Osteocyte (in vitro differentiated cells): ENCODE results near the gene RNF20. TPM values are rescaled to one million over a fixed set of nuclear protein-coding genes. Genes with fewer than 3 reads are reported as not detected.
"Not testable (repeated sequence)": the region's sequence is repeated elsewhere in the genome, so short reads cannot be mapped to it uniquely, and the experiment has no call there.

Experiments used
- DNase-seq: peaks from one replicate; pipeline ENCODE4 v3.0.0; 2021; ENCODE audit warnings: mixed read lengths; ENCODE audit not compliant: unreplicated experiment; ENCODE audit errors: extremely low spot score
- H3K27ac Mint-ChIP-seq: one replicate; pipeline ENCODE4 v1.8.0; 2021; ENCODE audit warnings: mild to moderate bottlenecking, mixed read lengths; ENCODE audit not compliant: unreplicated experiment
- H3K27me3 Mint-ChIP-seq: one replicate; pipeline ENCODE4 v1.8.0; 2021; ENCODE audit warnings: mixed read lengths; ENCODE audit not compliant: unreplicated experiment
- H3K36me3 Mint-ChIP-seq: one replicate; pipeline ENCODE4 v1.8.0; 2021; ENCODE audit warnings: mixed read lengths; ENCODE audit not compliant: unreplicated experiment
- H3K4me1 Mint-ChIP-seq: one replicate; pipeline ENCODE4 v1.8.0; 2021; ENCODE audit warnings: mixed read lengths; ENCODE audit not compliant: unreplicated experiment
- H3K4me3 Mint-ChIP-seq: one replicate; pipeline ENCODE4 v1.8.0; 2021; ENCODE audit warnings: mild to moderate bottlenecking, moderate library complexity, mixed read lengths; ENCODE audit not compliant: unreplicated experiment
- H3K9me3 Mint-ChIP-seq: one replicate; pipeline ENCODE4 v1.8.0; 2021; ENCODE audit warnings: mixed read lengths; ENCODE audit not compliant: unreplicated experiment
- total RNA-seq: library from RNA; stranded (reverse); gene quantifications from 2 replicates; pipeline ENCODE4 v1.2.1, GENCODE V29; 2021
- TF ChIP-seq, protein P1 (sequence below): fragments of 200-600 bp; sonication (generic); IDR thresholded peaks from 2 replicates; pipeline ENCODE4 v1.5.0; 2021; ENCODE audit warnings: antibody characterized with exemption, mild to moderate bottlenecking, moderate library complexity

Gene RNF20
- total RNA-seq, 1 donor from 2014 or later, result 54.7 TPM

DNA sequence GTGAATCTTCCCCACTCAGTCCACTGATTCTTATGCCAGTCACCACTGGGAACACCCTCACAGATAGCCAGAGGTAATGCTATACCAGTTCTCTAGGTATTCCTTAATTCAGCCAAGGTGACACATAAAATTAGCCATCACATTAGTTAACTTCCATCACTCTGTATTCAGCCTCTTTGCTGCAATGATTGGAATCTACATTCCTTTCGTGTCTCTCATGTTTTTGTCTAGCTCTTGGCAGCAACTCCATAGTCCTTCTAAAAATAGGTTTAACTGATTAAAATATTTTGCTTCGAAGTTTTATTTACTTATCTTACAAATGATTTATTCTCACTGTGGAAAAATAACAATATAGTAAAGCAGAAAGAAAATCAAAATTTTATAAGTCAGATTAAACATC lies 19.6 kb upstream of the RNF20 start:
- peaks cover 27% of the 10 kb centered on the region for H3K4me1 Mint-ChIP-seq
- no peak overlapping the region for H3K4me3 Mint-ChIP-seq
- TF ChIP-seq, protein P1, sequence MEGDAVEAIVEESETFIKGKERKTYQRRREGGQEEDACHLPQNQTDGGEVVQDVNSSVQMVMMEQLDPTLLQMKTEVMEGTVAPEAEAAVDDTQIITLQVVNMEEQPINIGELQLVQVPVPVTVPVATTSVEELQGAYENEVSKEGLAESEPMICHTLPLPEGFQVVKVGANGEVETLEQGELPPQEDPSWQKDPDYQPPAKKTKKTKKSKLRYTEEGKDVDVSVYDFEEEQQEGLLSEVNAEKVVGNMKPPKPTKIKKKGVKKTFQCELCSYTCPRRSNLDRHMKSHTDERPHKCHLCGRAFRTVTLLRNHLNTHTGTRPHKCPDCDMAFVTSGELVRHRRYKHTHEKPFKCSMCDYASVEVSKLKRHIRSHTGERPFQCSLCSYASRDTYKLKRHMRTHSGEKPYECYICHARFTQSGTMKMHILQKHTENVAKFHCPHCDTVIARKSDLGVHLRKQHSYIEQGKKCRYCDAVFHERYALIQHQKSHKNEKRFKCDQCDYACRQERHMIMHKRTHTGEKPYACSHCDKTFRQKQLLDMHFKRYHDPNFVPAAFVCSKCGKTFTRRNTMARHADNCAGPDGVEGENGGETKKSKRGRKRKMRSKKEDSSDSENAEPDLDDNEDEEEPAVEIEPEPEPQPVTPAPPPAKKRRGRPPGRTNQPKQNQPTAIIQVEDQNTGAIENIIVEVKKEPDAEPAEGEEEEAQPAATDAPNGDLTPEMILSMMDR, result no peak
- no peaks in the 10 kb centered on the region for H3K9me3 Mint-ChIP-seq
- H3K36me3 Mint-ChIP-seq, result no peaks in the 10 kb centered on the region
- no peak for DNase-seq
- H3K27me3 Mint-ChIP-seq, result no peaks in the 10 kb centered on the region
- H3K27ac Mint-ChIP-seq, result peak overlapping the region; percentile 68

DNA sequence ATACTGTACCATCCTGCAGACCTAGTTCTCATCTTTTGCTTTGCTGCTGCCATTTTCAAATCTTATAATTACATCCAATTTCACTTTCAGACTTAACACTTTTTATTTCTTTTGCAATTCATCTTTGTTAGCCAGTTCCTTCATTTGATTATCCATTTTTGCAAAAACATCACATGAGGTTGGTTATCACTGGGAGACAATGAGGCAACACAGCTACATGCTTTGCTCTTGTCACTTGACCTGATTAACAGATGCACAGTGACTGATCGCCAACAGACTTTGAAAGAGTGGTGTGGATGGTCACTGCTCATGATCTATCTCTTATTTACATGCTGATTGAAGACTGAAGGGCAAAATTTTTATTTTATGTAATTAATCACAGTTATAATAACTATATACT lies 17.0 kb upstream of the RNF20 start:
- DNase-seq, result no peak
- Mint-ChIP-seq H3K27ac (no peak overlapping the region), H3K36me3 (no peaks in the 10 kb centered on the region), H3K4me3 (no peak overlapping the region), H3K27me3 (peaks cover 8% of the 10 kb centered on the region), H3K4me1 (peaks cover 30% of the 10 kb centered on the region), H3K9me3 (no peaks in the 10 kb centered on the region)
- TF ChIP-seq, protein P1, result no peak

DNA sequence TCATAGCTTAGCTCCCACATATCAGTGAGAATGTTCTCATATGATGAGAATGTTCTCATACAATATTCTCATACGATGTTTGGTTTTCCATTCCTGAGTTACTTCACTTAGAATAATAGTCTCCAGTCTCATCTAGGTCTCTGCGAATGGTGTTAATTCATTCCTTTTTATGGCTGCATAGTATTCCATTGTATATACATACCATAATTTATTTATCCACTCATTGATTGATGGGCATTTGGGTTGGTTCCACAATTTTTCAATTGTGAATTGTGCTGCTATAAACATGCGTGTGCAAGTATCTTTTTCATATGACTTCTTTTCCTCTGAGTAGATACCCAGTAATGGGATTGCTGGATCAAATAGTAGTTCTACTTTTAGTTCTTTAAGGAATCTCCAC lies 15.2 kb upstream of the RNF20 start:
- not testable (repeated sequence) for H3K4me3 Mint-ChIP-seq, H3K27ac Mint-ChIP-seq, H3K36me3 Mint-ChIP-seq, DNase-seq, H3K9me3 Mint-ChIP-seq
- Mint-ChIP-seq H3K4me1 (peaks cover 21% of the 10 kb centered on the region), H3K27me3 (peaks cover 13% of the 10 kb centered on the region)

DNA sequence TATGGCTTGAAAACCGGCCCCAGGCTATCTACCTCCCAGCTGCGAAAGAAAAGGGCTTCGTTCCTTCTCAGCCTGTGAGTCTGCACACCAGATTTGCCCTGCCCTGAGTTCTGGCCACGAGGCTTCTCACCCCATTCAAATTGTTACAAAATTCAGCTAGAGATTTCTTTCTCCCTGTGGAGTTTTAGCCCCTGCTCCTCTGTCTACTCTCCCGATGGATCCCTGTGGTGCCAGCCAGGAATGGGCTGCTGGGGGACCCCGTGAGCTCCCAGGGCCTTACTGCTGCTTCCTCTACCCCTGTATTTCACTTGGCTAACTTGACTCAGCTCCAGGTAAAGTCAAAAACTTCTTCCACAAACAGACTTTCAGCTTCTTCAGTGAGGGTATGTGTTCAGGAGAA lies 9.3 kb upstream of the RNF20 start:
- no peak overlapping the region for H3K27ac Mint-ChIP-seq
- TF ChIP-seq, protein P1, result no peak
- H3K27me3 Mint-ChIP-seq, result peaks cover 13% of the 10 kb centered on the region
- DNase-seq, result no peak
- H3K9me3 Mint-ChIP-seq, result no peaks in the 10 kb centered on the region
- H3K36me3 Mint-ChIP-seq, result no peaks in the 10 kb centered on the region
- H3K4me3 Mint-ChIP-seq, result no peak overlapping the region
- H3K4me1 Mint-ChIP-seq, result peaks cover 6% of the 10 kb centered on the region

DNA sequence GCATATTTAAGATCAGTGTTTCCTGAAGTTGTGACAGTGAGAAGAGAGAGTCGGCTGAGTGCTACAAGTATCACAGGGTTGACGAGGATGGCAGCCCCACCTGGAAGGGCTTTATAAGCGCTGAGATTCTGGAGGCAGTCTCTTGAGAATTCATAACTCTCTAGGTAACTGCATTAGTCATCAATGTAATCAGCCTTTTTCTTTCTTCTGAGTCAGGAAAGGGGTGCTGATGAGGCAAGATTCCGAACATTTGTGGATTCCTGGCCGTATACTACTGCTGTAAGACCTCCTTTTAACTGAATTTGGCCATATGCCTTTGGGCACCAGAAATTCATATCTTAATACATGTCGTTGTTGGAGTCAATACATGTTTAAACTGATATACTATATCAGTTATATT lies 6.6 kb upstream of the RNF20 start:
- DNase-seq, result no peak
- peaks cover 5% of the 10 kb centered on the region for H3K4me1 Mint-ChIP-seq
- H3K4me3 Mint-ChIP-seq, result no peak overlapping the region
- H3K27ac Mint-ChIP-seq, result no peak overlapping the region
- H3K9me3 Mint-ChIP-seq, result no peaks in the 10 kb centered on the region
- TF ChIP-seq, protein P1, result no peak
- H3K27me3 Mint-ChIP-seq, result peaks cover 4% of the 10 kb centered on the region
- H3K36me3 Mint-ChIP-seq, result no peaks in the 10 kb centered on the region

DNA sequence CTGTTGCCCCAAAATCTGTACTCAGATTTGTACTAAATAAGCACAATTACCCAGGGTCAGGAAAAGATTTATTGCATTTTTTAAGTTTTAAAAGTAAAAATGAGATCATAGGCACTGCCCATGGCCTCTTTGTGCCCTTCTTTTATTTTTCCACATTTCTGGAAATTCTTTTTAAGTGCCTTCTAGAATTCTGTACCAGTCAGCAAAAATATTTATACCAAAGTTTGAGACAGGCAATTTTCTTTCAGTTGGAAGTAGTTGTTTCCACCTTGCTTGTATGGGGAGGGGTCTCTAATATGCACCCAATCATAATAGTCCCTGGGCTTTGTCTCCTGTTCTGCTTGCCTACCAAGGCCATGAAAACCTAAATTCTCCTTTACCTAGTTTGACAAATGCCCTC lies 5.6 kb upstream of the RNF20 start:
- H3K36me3 Mint-ChIP-seq, result no peaks in the 10 kb centered on the region
- H3K4me3 Mint-ChIP-seq, result no peak overlapping the region
- H3K4me1 Mint-ChIP-seq, result peaks cover 8% of the 10 kb centered on the region
- no peaks in the 10 kb centered on the region for H3K9me3 Mint-ChIP-seq
- peaks cover under 1% of the 10 kb centered on the region for H3K27me3 Mint-ChIP-seq
- TF ChIP-seq, protein P1, result no peak
- no peak overlapping the region for H3K27ac Mint-ChIP-seq
- DNase-seq, result no peak
